Tibial artery (tissue), 4 donors: Measurements from ENCODE around the gene AMPD3.
A peak's percentile ranks its signal among the peaks of the same experiment; 100 is the strongest.

ENCODE experiments used
- DNase-seq, 2 donors: peaks; one replicate each; pipeline ENCODE4 v3.0.0-alpha.2; 2019
- H3K27ac ChIP-seq, 2 donors: fragments of 200-600 bp; sonication (generic) in 1 of 2; 1 replicate in 1 of 2; 2 replicates in 1 of 2; pipeline ENCODE4 v1.5.1; 2018 to 2019; ENCODE audit warnings: mild to moderate bottlenecking in 1 of 2
- H3K27me3 ChIP-seq, 2 donors: fragments of 200-600 bp; sonication (generic) in 1 of 2; one replicate each; pipeline versions ENCODE4 v1.5.1 to v1.6.0; 2016 to 2019
- H3K36me3 ChIP-seq, 3 donors: fragments of 200-600 bp; sonication (generic) in 2 of 3; one replicate each; pipeline ENCODE4 v1.5.1; 2016 to 2019; ENCODE audit warnings: mild to moderate bottlenecking in 2 of 3
- H3K4me1 ChIP-seq, 4 donors: fragments of 200-600 bp; sonication (generic) in 2 of 4; 1 replicate in 3 of 4; 2 replicates in 1 of 4; pipeline ENCODE4 v1.5.1; 2016 to 2019
- H3K4me3 ChIP-seq, 2 donors: fragments of 200-600 bp; sonication (generic) in 1 of 2; 1 replicate in 1 of 2; 2 replicates in 1 of 2; pipeline ENCODE4 v1.5.1; 2018 to 2019; ENCODE audit warnings: mild to moderate bottlenecking in 2 of 2
- H3K9me3 ChIP-seq, 3 donors: fragments of 200-600 bp; sonication (generic) in 1 of 3; one replicate each; pipeline ENCODE4 v1.5.1; 2016 to 2019
- intact Hi-C: fragments of 100-400 bp; cut with DNase I; formaldehyde crosslinking; loops from one replicate; pipeline ENCODE4 v1.15.0; 2023; ENCODE audit warnings: low total_unique reads
- TF ChIP-seq, protein P1 (sequence below), 2 experiments: fragments of 200-600 bp in 1 of 2; fragments of 450-650 bp in 1 of 2; IDR thresholded peaks; one replicate each; pipeline ENCODE4 v1.5.1; 2017 to 2019; ENCODE audit warnings: antibody characterized with exemption in 2 of 2, mild to moderate bottlenecking in 1 of 2, moderate library complexity in 1 of 2

Gene AMPD3

DNA sequence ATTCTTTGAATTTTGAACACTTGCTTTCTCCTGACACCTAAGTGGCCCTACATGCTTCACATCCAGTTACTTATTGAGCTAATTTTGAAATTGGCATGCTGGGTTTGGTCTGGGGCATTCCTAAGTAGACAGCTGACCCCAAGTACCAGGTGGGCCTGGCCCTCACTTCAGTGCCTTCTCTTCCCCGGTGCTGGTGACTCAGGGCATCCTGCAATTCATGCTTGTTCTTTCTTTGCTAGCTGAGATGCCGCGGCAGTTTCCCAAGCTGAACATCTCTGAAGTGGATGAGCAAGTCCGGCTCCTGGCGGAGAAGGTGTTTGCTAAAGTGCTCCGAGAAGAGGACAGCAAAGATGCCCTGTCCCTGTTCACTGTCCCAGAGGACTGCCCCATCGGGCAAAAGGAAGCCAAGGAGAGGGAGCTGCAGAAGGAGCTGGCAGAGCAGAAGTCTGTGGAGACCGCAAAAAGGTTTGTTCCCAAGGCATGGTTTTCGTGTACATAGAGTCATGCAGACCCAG lies 6.3 kb downstream of the AMPD3 start:
- Histone ChIP-seq H3K27me3 (peaks cover 0 to 4% of the 10 kb centered on the region in 2 donors), H3K4me1 (no peaks in the 10 kb centered on the region), H3K4me3 (no peak overlapping the region), H3K9me3 (no peaks in the 10 kb centered on the region), H3K36me3 (peaks cover 0 to 13% (median 0%) of the 10 kb centered on the region in 3 donors), H3K27ac (no peak overlapping the region)
- intact Hi-C loops, result no loop called here
- DNase-seq, result no peak
- TF ChIP-seq, protein P1, sequence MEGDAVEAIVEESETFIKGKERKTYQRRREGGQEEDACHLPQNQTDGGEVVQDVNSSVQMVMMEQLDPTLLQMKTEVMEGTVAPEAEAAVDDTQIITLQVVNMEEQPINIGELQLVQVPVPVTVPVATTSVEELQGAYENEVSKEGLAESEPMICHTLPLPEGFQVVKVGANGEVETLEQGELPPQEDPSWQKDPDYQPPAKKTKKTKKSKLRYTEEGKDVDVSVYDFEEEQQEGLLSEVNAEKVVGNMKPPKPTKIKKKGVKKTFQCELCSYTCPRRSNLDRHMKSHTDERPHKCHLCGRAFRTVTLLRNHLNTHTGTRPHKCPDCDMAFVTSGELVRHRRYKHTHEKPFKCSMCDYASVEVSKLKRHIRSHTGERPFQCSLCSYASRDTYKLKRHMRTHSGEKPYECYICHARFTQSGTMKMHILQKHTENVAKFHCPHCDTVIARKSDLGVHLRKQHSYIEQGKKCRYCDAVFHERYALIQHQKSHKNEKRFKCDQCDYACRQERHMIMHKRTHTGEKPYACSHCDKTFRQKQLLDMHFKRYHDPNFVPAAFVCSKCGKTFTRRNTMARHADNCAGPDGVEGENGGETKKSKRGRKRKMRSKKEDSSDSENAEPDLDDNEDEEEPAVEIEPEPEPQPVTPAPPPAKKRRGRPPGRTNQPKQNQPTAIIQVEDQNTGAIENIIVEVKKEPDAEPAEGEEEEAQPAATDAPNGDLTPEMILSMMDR (IDR thresholded peaks at IDR 0.05), result no peak

DNA sequence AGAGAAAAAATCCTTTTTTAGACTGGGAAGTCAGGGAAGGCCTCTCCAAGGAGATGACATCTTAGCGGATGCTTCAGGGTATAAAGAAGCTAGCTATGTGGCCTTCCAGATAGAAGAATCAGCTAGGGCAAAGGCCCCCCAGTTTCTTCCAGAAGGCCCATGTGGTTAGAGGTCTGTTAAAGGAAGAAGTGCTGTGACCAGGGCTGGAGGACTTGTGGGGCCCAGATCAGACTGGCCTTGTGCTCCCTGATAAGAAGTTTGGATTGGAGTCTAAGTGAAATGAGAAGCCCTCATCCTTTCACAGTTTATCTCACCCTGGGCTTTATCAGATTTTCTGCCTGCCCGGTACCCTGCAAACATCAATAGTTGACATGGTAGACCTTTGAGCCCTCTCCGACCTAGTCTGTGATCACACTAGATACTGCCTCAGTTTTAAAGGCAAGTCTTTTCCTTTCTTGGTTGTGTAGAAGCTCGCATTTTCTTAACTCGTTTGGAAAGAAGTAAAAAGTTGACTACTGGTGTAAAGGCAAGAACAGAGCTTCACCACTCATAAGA lies 7.8 kb downstream of the AMPD3 start:
- H3K36me3 ChIP-seq, result peaks cover 0 to 13% (median 0%) of the 10 kb centered on the region in 3 donors
- intact Hi-C loops, result no loop called here

DNA sequence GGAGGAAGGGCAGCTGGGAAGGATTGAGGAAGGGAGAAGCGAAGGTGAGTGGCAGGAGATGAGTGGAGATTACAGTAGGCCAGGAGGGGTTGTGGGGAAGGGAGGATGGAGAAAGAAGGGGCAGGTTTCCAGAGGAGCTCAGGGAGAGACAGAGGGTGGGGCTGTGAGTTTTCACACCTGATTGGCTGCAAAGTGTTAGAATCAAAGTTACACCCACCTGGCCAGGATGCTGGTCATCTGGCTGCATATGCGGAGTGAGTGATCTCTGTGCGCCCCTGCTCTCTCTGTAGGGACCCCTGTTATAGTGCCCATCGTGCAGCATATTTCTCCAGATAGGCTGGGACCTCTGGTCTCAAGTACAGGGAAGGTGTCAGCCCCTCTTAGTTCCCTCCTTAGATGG lies 18.3 kb downstream of the AMPD3 start:
- TF ChIP-seq, protein P1 (IDR thresholded peaks at IDR 0.05), result no peak
- no peaks in the 10 kb centered on the region for H3K36me3 ChIP-seq
- H3K4me1 ChIP-seq, result no peaks in the 10 kb centered on the region
- no peak overlapping the region for H3K4me3 ChIP-seq
- H3K27ac ChIP-seq, result no peak overlapping the region
- intact Hi-C loops, result no loop called here
- no peaks in the 10 kb centered on the region for H3K27me3 ChIP-seq
- H3K9me3 ChIP-seq, result no peaks in the 10 kb centered on the region
- no peak for DNase-seq

More for the DNA sequence above, 7.8 kb downstream of the AMPD3 start:
- TF ChIP-seq, protein P1 (IDR thresholded peaks at IDR 0.05), result no peak
- no peaks in the 10 kb centered on the region for H3K9me3 ChIP-seq
- H3K27ac ChIP-seq, result no peak overlapping the region
- H3K4me3 ChIP-seq, result no peak overlapping the region
- DNase-seq, result no peak
- H3K4me1 ChIP-seq, result no peaks in the 10 kb centered on the region
- peaks cover 0 to 4% of the 10 kb centered on the region in 2 donors for H3K27me3 ChIP-seq

DNA sequence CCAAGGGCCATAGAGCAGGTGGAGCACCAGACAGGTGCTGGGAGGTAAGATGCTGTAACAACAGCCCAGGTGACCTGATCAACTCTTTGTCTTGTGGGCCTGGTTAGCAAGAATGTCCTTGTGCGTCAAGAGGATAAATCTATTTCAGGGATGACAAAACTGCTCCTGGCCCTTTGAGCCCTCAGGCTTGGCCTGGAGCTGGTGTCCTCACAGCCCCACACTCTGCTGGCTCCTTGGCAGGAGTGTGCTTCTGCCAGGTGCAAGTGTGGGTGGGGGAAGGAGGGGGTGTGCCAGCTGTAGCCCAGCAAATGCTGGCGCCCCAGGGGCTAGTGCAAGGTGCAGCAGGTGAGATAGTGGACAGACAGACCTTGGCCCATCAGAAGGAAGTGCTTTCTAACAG lies 19.5 kb downstream of the AMPD3 start:
- intact Hi-C loops, result no loop called here
- no peaks in the 10 kb centered on the region for H3K36me3 ChIP-seq

DNA sequence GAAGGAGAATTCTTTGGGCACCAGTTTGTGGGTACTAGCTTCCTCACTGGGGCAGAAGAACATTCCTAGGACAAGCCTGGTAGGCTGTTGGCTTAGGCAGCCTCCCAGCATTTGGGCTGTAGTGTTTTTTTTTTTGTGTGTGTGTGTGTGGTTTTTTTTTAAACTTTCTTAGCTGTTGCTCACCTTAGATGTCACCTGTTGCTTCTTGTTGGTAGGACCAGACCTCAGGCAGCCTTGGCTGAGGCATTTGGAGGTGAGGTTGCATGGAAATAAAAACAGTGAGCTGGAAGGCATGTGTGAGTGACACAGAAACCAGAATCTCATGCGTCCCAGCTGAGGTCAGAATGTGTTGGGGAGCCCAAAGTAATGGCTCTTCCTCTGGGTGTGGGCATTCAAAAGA lies 21.3 kb downstream of the AMPD3 start:
- Histone ChIP-seq H3K36me3 (no peaks in the 10 kb centered on the region), H3K27me3 (no peaks in the 10 kb centered on the region), H3K4me1 (no peaks in the 10 kb centered on the region), H3K27ac (no peak overlapping the region), H3K4me3 (no peak overlapping the region), H3K9me3 (no peaks in the 10 kb centered on the region)
- intact Hi-C loops, result no loop called here
- peak in 1 of 2 donors; percentile 27 for DNase-seq
- TF ChIP-seq, protein P1 (IDR thresholded peaks at IDR 0.05), result no peak

More for the DNA sequence above, 19.5 kb downstream of the AMPD3 start:
- Histone ChIP-seq H3K4me3 (no peak overlapping the region), H3K9me3 (no peaks in the 10 kb centered on the region), H3K27ac (no peak overlapping the region), H3K27me3 (no peaks in the 10 kb centered on the region), H3K4me1 (no peaks in the 10 kb centered on the region)
- TF ChIP-seq, protein P1 (IDR thresholded peaks at IDR 0.05), result no peak
- peak in 1 of 2 donors; percentile 25 for DNase-seq
